Stimulated activated CD8-positive, alpha-beta memory T cell treated with anti-CD3 and anti-CD28 coated beads, Interleukin-12 subunit alpha, Interleukin-12 subunit beta, amount 100 ng/mL, for 24 hours (primary cell): ENCODE measurements around the gene ZFYVE9.
"Not testable (repeated sequence)": the region's sequence is repeated elsewhere in the genome, so short reads cannot be mapped to it uniquely, and the experiment has no call there.

Experiments used
- DNase-seq: peaks from one replicate; pipeline ENCODE4 v3.0.0-alpha.2; 2020; ENCODE audit errors: extremely low read depth

ZFYVE9 gene

GRCh38 chr1:52368383-52369172 is 226.7 kb downstream of the ZFYVE9 start:
- peak; percentile 22 for DNase-seq

GRCh38 chr1:52369851-52370250 is 228.0 kb downstream of the ZFYVE9 start:
- not testable (repeated sequence) for DNase-seq

GRCh38 chr1:52385376-52385775 is 243.5 kb downstream of the ZFYVE9 start:
- no peak for DNase-seq

- no peak for DNase-seq
Observed at GRCh38 chr1:52386458-52386857, 244.6 kb downstream of the ZFYVE9 start.

GRCh38 chr1:52393174-52393573 is 251.3 kb downstream of the ZFYVE9 start:
- DNase-seq = no peak
